Measurements from ENCODE around the gene SHMT1.

Gene SHMT1

DNA sequence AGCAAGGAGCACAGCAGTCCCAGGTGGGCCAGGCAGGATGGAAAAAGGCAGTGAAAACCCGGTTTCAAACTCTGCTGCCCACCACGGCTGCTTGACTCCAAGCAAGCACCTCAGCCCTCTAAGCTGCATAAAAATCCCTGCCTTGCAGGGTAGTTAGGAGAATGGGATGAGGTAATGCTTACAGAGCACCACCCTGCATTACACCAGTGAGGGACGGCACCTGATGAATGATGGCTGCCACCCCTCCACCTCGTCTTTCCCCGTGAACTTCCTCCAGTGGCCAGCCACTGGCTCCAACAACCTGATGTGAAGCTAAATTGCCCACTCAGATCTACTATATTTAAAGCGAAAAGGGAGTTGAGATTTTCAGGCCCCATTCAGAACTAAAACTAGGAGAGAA is 81.6 kb downstream of the SHMT1 start:
- no peak for DNase-seq (ENCODE audit: low read depth)

DNA sequence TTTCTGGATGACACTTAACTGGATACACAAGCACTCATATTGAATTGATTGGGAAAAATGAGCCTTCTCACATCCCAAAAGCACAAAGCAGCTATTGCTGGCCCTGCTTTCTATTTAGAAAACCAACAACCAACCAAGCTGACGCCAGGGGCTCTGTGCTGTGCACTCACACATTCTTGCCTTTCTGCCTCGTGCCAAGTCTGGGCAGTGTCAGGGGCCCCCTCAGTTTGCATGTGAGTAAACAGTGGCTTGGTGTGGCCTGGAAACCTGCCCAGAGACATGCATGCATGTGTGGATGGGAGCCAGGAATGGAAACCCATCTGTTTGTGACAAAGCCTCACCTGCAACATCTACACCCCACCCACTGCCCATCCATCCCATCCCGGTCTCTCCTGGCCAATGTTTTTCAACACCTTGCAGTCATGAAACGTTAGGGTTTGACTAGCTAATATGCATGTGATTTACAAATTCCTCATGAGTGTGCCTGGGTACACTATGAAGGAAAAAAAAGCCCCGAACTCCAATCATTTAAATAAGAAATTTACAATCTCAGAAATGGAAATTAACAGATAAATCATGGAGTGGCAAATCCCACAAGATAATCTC is 82.5 kb downstream of the SHMT1 start:
- no peak for DNase-seq (ENCODE audit: low read depth)

DNA sequence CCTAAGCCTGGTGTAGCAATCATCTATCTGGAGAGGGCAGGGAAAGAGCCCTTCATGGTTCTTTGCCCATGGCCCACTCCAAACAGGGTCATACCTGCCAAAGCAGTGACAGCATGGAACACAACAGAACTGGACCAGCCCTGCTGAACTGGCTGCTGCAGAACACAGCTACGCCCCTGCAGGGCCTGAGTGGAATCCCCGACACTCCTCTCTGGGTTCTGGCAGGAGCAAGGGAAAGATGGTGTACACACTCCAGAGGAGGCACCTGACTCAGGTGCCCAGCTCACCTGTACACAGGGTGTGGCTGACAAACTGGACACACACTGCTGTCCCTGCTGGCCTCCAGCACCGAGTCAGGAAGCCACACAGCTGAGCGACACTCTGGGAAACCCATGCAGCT is 83.1 kb downstream of the SHMT1 start:
- no peak for DNase-seq (ENCODE audit: low read depth)

DNA sequence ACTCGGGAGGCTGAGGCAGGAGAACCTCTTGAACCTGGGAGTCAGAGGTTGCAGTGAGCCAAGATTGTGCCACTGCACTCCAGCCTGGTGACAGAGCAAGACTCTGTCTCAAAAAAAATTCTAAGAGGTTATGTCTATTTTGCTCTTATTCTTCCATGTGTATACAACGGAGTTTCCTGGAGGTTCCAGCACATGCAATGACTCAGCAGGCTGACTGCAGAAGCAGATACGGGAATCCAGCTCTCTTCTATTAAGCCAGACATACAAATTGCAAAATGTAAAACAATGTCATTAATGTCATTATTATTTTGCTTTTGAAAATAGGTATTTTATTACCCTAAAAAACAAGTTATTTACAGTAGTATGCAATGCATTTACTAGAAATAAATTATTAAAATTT is 84.5 kb downstream of the SHMT1 start:
- DNase-seq (ENCODE audit: low read depth), result no peak

Data from non-pigmented ciliary epithelial cell (primary cell).